Activated CD8-positive, alpha-beta T cell treated with anti-CD3 and anti-CD28 coated beads, Interleukin-2, amount 10 ng/mL, durations not matched to agents 7 days and 5 days (primary cell): ENCODE measurements around the gene FAM200B. TPM values are rescaled to one million over a fixed set of nuclear protein-coding genes. Genes with fewer than 3 reads are reported as not detected.
A peak's percentile ranks its signal among the peaks of the same experiment; 100 is the strongest.
"Not testable (repeated sequence)": the region's sequence is repeated elsewhere in the genome, so short reads cannot be mapped to it uniquely, and the experiment has no call there.

Experiments
- ATAC-seq: fragments of 150-1000 bp; cut with Tn5 transposase; one replicate; pipeline ENCODE4 v1.10.0; 2021; ENCODE audit warnings: moderate library complexity
- CTCF ChIA-PET: fragments of 350-600 bp; sonication (Branson Sonifier 250); formaldehyde crosslinking; loops from one replicate; lab custom pipeline; 2021; ENCODE audit warnings: antibody characterized with exemption; lab: Charles Lee
- POLR2A ChIA-PET: fragments of 350-600 bp; sonication (Branson Sonifier 250); formaldehyde crosslinking; loops from one replicate; lab custom pipeline; 2021; ENCODE audit warnings: antibody characterized with exemption; lab: Charles Lee
- DNase-seq: peaks from one replicate; pipeline ENCODE4 v3.0.0-alpha.2; 2020
- H3K27ac Mint-ChIP-seq: one replicate; pipeline ENCODE4 v1.8.0; 2021; ENCODE audit warnings: mild to moderate bottlenecking, mixed read lengths
- H3K27me3 Mint-ChIP-seq: one replicate; pipeline ENCODE4 v1.8.0; 2021; ENCODE audit warnings: low read depth, mixed read lengths
- H3K36me3 Mint-ChIP-seq: one replicate; pipeline ENCODE4 v1.8.0; 2021; ENCODE audit warnings: low read depth, mixed read lengths
- H3K4me1 Mint-ChIP-seq: one replicate; pipeline ENCODE4 v1.8.0; 2021; ENCODE audit warnings: low read depth, mixed read lengths
- H3K4me3 Mint-ChIP-seq: one replicate; pipeline ENCODE4 v1.8.0; 2021; ENCODE audit warnings: mild to moderate bottlenecking, mixed read lengths
- H3K9me3 Mint-ChIP-seq: one replicate; pipeline ENCODE4 v1.8.0; 2022; ENCODE audit warnings: mixed read lengths; ENCODE audit not compliant: insufficient read depth
- total RNA-seq, 2 experiments: library from RNA; stranded (reverse); gene quantifications; one replicate each; pipeline ENCODE4 v1.2.3, GENCODE V29; 2021

The FAM200B gene
- total RNA-seq, 2 experiments from 2014 or later = 15.8 to 17.2 TPM

DNA sequence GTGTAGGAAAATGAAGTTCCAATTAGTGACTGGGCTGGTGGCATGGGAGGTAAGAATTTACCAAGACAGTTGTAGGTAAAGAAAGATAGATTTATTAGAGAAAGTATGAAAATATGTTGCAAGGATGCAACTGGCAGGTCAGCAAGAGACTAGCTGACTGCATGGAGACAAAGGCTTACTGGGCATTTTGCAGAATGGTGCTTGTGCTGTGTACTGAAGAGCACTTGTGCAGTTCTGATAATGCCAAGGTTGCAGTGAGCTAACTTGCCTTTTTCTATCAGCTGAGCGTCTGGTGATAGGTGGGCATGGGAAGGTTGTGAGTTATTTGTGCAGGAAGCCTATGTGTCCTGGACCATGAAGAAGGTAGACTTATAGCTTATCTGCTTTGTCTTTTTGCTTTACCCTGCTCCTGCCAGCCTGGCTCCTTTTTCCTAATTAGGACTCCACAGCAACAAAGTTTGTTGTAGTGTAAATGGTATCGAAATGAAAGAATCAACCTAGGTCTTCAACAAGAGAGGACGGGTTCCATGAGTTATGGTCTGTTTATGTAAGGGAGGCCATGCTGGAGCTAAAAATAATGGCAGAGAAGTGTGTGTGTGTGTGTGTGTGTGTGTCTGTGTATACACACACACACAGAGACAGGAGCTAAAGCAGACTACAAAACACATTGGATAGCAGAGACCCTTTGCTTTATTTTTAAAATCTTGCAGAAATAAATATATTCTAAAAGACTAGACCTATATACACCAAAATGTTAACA is 36.2 kb downstream of the FAM200B start:
- DNase-seq = no peak
- ATAC-seq = no peak
- ChIA-PET CTCF (interaction anchor here (0.9 to 1.0 kb wide), 2 partner anchors 39 to 238 kb away, joined by 3 read pairs; no protein-coding TSS in a partner anchor), POLR2A (no interaction called here)
- Mint-ChIP-seq H3K4me1 (no peaks in the 10 kb centered on the region), H3K27ac (no peak overlapping the region), H3K27me3 (peaks cover 7% of the 10 kb centered on the region), H3K36me3 (no peaks in the 10 kb centered on the region), H3K4me3 (no peak overlapping the region), H3K9me3 (no peaks in the 10 kb centered on the region)

DNA sequence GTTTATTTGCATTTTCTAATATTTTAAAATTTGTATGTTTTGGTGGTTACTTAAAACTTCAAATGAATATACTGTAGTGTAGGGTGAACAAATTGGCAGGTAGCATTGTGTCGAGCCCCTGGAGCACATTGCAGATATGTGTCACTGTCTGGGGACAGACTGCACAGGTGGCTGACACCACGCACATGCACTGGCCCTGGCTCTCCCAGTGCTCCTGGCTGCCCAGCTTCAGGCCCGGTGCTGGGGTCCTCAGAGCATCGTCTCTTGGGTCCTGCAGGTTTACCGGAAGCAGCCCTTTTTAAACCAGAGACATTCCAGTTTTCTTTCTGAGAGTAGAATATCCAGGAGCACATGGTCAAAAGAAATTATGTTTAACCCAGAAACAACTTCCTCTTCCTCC is 36.8 kb downstream of the FAM200B start:
- DNase-seq (no peak), ATAC-seq (no peak)
- no peaks in the 10 kb centered on the region for H3K9me3 Mint-ChIP-seq
- CTCF ChIA-PET = interaction anchor here (1.0 kb wide), 1 partner anchor 39 kb away, joined by 3 read pairs; no protein-coding TSS in a partner anchor
- no peak overlapping the region for H3K4me3 Mint-ChIP-seq
- no peaks in the 10 kb centered on the region for H3K4me1 Mint-ChIP-seq
- H3K27me3 Mint-ChIP-seq = peaks cover 6% of the 10 kb centered on the region
- H3K36me3 Mint-ChIP-seq = no peaks in the 10 kb centered on the region
- no peak overlapping the region for H3K27ac Mint-ChIP-seq
- POLR2A ChIA-PET = no interaction called here

- H3K27me3 Mint-ChIP-seq = peaks cover 6% of the 10 kb centered on the region
- no peaks in the 10 kb centered on the region for H3K36me3 Mint-ChIP-seq
- no peak for DNase-seq
- H3K4me3 Mint-ChIP-seq = no peak overlapping the region
- no peaks in the 10 kb centered on the region for H3K9me3 Mint-ChIP-seq
- no peaks in the 10 kb centered on the region for H3K4me1 Mint-ChIP-seq
- ChIA-PET CTCF (no interaction called here), POLR2A (no interaction called here)
- H3K27ac Mint-ChIP-seq = no peak overlapping the region
- no peak for ATAC-seq
These were observed 37.3 kb downstream of the FAM200B start for GRCh38 chr4:15718959-15719358.

DNA sequence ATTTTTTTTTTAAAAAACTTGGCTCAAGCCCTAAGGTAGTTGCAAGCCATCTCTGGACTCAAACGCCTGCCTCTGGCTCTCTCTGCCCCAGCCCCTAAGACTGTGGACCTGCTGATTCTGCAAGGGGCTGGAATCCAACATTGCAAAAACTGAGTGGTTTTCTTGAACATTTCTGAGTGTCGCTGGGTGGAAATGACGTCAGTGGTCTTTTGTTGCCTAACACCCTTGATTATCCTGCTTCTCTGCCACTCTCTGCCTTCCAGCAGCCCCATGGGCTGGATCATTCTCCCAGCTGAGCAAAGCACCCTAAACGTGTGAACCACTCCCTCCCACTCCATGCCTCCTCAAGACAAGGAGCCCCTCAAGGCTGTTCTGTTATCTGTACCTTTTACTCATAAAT is 37.9 kb downstream of the FAM200B start:
- ChIA-PET CTCF (interaction anchor here (1.7 kb wide), 1 partner anchor 164 kb away, joined by 4 read pairs; no protein-coding TSS in a partner anchor), POLR2A (interaction anchor here (1.1 kb wide), 1 partner anchor 38 kb away, joined by 4 read pairs; the partner anchor contains the start of gene FAM200B)
- Mint-ChIP-seq H3K36me3 (no peaks in the 10 kb centered on the region), H3K9me3 (no peaks in the 10 kb centered on the region), H3K27ac (no peak overlapping the region), H3K4me3 (no peak overlapping the region), H3K27me3 (peaks cover 6% of the 10 kb centered on the region), H3K4me1 (no peaks in the 10 kb centered on the region)
- no peak for ATAC-seq
- no peak for DNase-seq

DNA sequence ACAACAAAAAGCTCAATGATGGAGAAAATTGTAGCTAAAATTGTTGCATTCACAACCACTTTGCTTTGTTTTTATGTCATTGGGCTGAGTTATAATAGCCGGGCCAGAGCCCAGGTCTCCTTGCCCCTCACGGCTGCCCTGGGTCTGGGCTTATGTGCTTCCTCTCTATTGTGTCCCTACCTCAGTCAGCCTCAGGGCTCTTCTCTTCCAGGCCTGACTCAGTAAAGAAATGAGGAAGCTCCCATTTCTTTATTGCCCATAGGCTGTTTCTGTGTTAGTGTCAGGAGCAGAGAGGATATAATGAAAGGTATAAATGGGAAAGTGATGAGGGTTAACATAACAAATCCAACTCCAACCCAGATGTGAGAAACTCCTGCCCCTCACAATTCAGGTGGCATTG is 39.2 kb downstream of the FAM200B start:
- Mint-ChIP-seq H3K4me3 (no peak overlapping the region), H3K27me3 (peaks cover 7% of the 10 kb centered on the region), H3K27ac (no peak overlapping the region), H3K4me1 (no peaks in the 10 kb centered on the region), H3K36me3 (no peaks in the 10 kb centered on the region), H3K9me3 (no peaks in the 10 kb centered on the region)
- CTCF ChIA-PET = interaction anchor here (1.7 kb wide), 1 partner anchor 162 kb away, joined by 4 read pairs; no protein-coding TSS in a partner anchor
- no peak for DNase-seq
- ATAC-seq = no peak
- POLR2A ChIA-PET = no interaction called here

GRCh38 chr4:15725608-15726007 is 44.0 kb downstream of the FAM200B start:
- CTCF ChIA-PET = interaction anchor here (0.7 to 1.5 kb wide), 2 partner anchors 231 to 232 kb away, joined by 3 to 4 read pairs; no protein-coding TSS in a partner anchor
- POLR2A ChIA-PET = no interaction called here
- DNase-seq (no peak), ATAC-seq (no peak)
- no peak overlapping the region for H3K4me3 Mint-ChIP-seq
- no peaks in the 10 kb centered on the region for H3K9me3 Mint-ChIP-seq
- H3K27me3 Mint-ChIP-seq = peaks cover 13% of the 10 kb centered on the region
- no peak overlapping the region for H3K27ac Mint-ChIP-seq
- H3K4me1 Mint-ChIP-seq = peaks cover 6% of the 10 kb centered on the region
- H3K36me3 Mint-ChIP-seq = no peaks in the 10 kb centered on the region

- H3K4me3 Mint-ChIP-seq = no peak overlapping the region
- no peaks in the 10 kb centered on the region for H3K9me3 Mint-ChIP-seq
- ChIA-PET CTCF (interaction anchor here (0.7 to 3.5 kb wide), 8 partner anchors 8 to 228 kb away, joined by 3 to 29 read pairs (median 7); no protein-coding TSS in a partner anchor), POLR2A (interaction anchor here (0.6 kb wide), 1 partner anchor 108 kb away, joined by 3 read pairs; no protein-coding TSS in a partner anchor)
- peaks cover 13% of the 10 kb centered on the region for H3K27me3 Mint-ChIP-seq
- DNase-seq (peak; percentile 60), ATAC-seq (peak; percentile 53)
- peaks cover 3% of the 10 kb centered on the region for H3K36me3 Mint-ChIP-seq
- H3K27ac Mint-ChIP-seq = no peak overlapping the region
- H3K4me1 Mint-ChIP-seq = peaks cover 28% of the 10 kb centered on the region
These were observed 48.4 kb downstream of the FAM200B start for GRCh38 chr4:15729910-15730533.

DNA sequence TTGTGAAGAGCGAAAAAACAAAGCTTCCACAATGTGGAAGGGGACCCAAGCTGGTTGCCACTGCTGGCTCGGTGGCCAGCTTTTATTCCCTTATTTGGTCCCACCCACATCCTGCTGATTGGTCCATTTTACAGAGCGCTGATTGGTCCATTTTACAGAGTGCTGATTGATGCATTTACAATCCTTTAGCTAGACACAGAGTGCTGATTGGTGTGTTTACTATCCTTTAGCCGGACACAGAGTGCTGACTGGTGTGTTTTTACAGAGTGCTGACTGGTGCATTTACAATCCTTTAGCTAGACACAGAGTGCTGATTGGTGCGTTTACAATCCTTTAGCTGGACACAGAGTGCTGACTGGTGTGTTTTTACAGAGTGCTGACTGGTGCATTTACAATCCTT is 51.4 kb downstream of the FAM200B start:
- not testable (repeated sequence) for H3K27ac Mint-ChIP-seq

GRCh38 chr4:15735536-15735935 is 53.9 kb downstream of the FAM200B start:
- ChIA-PET CTCF (interaction anchor here (2.2 kb wide), 1 partner anchor 21 kb away, joined by 8 read pairs; no protein-coding TSS in a partner anchor), POLR2A (no interaction called here)
- no peak overlapping the region for H3K4me3 Mint-ChIP-seq
- DNase-seq (no peak), ATAC-seq (no peak)
- H3K36me3 Mint-ChIP-seq = peaks cover 6% of the 10 kb centered on the region
- H3K27me3 Mint-ChIP-seq = no peaks in the 10 kb centered on the region
- H3K4me1 Mint-ChIP-seq = peaks cover 45% of the 10 kb centered on the region
- no peak overlapping the region for H3K27ac Mint-ChIP-seq
- peaks cover 3% of the 10 kb centered on the region for H3K9me3 Mint-ChIP-seq

More for the DNA sequence above, 51.4 kb downstream of the FAM200B start:
- H3K27me3 Mint-ChIP-seq, DNase-seq, ATAC-seq, H3K4me3 Mint-ChIP-seq, H3K9me3 Mint-ChIP-seq, POLR2A ChIA-PET, H3K36me3 Mint-ChIP-seq: not testable (repeated sequence)
- CTCF ChIA-PET = interaction anchor here (0.6 to 3.5 kb wide), 5 partner anchors 22 to 223 kb away, joined by 3 to 29 read pairs (median 5); no protein-coding TSS in a partner anchor
- peaks cover 46% of the 10 kb centered on the region for H3K4me1 Mint-ChIP-seq

- no peak for ATAC-seq
- H3K4me1 Mint-ChIP-seq = peaks cover 36% of the 10 kb centered on the region
- H3K9me3 Mint-ChIP-seq = peaks cover 9% of the 10 kb centered on the region
- H3K4me3 Mint-ChIP-seq = no peak overlapping the region
- POLR2A ChIA-PET = interaction anchor here (0.7 kb wide), 1 partner anchor 30 kb away, joined by 3 read pairs; no protein-coding TSS in a partner anchor
- CTCF ChIA-PET = interaction anchor here (1.0 to 1.5 kb wide), 5 partner anchors 18 to 265 kb away, joined by 3 to 8 read pairs (median 4); no protein-coding TSS in a partner anchor
- H3K36me3 Mint-ChIP-seq = peaks cover 11% of the 10 kb centered on the region
- no peak overlapping the region for H3K27ac Mint-ChIP-seq
- H3K27me3 Mint-ChIP-seq = no peaks in the 10 kb centered on the region
- DNase-seq = no peak
These were observed 55.0 kb downstream of the FAM200B start for GRCh38 chr4:15736514-15737050.

GRCh38 chr4:15737255-15737654 is 55.6 kb downstream of the FAM200B start:
- DNase-seq (no peak), ATAC-seq (no peak)
- Mint-ChIP-seq H3K27ac (no peak overlapping the region), H3K9me3 (peaks cover 11% of the 10 kb centered on the region), H3K36me3 (peaks cover 11% of the 10 kb centered on the region), H3K4me1 (peaks cover 37% of the 10 kb centered on the region), H3K27me3 (no peaks in the 10 kb centered on the region), H3K4me3 (no peak overlapping the region)
- ChIA-PET POLR2A (interaction anchor here (0.7 kb wide), 1 partner anchor 29 kb away, joined by 3 read pairs; no protein-coding TSS in a partner anchor), CTCF (interaction anchor here (0.9 to 1.5 kb wide), 6 partner anchors 17 to 265 kb away, joined by 3 to 8 read pairs (median 4); no protein-coding TSS in a partner anchor)
